AG09309 (cell line): Measurements from ENCODE around the gene HCN2.
"Not testable (repeated sequence)": the region's sequence is repeated elsewhere in the genome, so short reads cannot be mapped to it uniquely, and the experiment has no call there.

ENCODE experiments used
- DNase-seq: peaks from one replicate; pipeline ENCODE4 v3.0.0-alpha.2; 2010; ENCODE audit warnings: low read depth
- H3K4me3 ChIP-seq: 2 replicates; pipeline ENCODE4 v1.5.1; 2011; ENCODE audit warnings: mild to moderate bottlenecking, low read depth, low read length, moderate library complexity; ENCODE audit not compliant: control insufficient read depth
- CTCF ChIP-seq: IDR thresholded peaks from 2 replicates; pipeline ENCODE4 v1.5.1; 2011; ENCODE audit warnings: mild to moderate bottlenecking, low read depth, low read length, inconsistent platforms; ENCODE audit not compliant: insufficient read depth, control insufficient read depth; ENCODE audit errors: missing control alignments

HCN2 gene

GRCh38 chr19:597406-598315 is 8.0 kb downstream of the HCN2 start:
- no peak for TF ChIP-seq CTCF
- H3K4me3 ChIP-seq: no peak overlapping the region
- no peak for DNase-seq

DNA sequence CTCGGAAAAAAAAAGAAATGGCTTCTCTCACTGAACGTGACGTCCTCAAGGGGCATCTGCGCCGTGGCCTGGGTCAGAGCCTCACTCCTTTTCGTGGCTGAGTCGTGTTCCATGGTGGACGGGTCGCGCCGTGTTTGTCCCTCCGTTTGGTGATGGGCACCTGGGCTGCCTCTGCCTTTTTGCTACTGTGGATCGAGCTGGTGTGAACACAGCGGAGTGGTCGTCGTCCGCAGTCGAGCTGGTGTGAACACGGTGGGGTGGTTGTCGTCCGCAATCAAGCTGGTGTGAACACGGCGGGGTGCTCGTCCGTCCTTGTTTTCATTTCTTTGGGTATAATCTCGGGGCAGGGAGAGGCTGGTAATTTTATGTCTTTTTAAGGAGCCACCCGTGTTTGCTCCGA is 11.6 kb downstream of the HCN2 start:
- no peak for DNase-seq
- TF ChIP-seq CTCF: no peak
- H3K4me3 ChIP-seq: no peak overlapping the region

GRCh38 chr19:601790-602189 is 12.1 kb downstream of the HCN2 start:
- no peak for TF ChIP-seq CTCF
- H3K4me3 ChIP-seq: no peak overlapping the region
- DNase-seq: no peak

- DNase-seq: no peak
- no peak for TF ChIP-seq CTCF
- no peak overlapping the region for H3K4me3 ChIP-seq
These were observed 13.0 kb downstream of the HCN2 start for GRCh38 chr19:602391-603301.

GRCh38 chr19:603302-603639 is 13.6 kb downstream of the HCN2 start:
- not testable (repeated sequence) for H3K4me3 ChIP-seq, DNase-seq

GRCh38 chr19:603779-604178 is 14.1 kb downstream of the HCN2 start:
- H3K4me3 ChIP-seq: not testable (repeated sequence)

DNA sequence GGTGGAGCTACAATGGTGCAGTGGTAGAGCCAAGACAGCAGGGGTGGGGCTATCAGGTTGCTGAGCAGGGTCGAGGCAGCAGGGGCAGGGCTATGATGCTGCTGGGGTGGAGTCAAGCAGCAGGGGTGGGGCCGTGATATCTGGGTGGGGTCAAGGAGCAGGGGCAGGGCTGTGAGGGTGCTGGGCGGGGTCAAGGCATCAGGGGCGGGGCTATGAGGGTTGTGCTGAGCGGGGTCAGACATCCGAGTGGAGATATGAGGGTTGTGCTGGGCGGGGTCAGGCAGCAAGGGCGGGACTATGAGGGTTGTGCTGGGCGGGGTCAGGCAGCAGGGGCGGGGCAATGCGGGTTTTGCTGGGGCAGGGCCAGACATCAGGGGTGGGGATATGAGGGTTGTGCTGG is 14.7 kb downstream of the HCN2 start:
- TF ChIP-seq CTCF: no peak
- no peak overlapping the region for H3K4me3 ChIP-seq
- DNase-seq: no peak

More at GRCh38 chr19:603779-604178, 14.1 kb downstream of the HCN2 start:
- not testable (repeated sequence) for DNase-seq

DNA sequence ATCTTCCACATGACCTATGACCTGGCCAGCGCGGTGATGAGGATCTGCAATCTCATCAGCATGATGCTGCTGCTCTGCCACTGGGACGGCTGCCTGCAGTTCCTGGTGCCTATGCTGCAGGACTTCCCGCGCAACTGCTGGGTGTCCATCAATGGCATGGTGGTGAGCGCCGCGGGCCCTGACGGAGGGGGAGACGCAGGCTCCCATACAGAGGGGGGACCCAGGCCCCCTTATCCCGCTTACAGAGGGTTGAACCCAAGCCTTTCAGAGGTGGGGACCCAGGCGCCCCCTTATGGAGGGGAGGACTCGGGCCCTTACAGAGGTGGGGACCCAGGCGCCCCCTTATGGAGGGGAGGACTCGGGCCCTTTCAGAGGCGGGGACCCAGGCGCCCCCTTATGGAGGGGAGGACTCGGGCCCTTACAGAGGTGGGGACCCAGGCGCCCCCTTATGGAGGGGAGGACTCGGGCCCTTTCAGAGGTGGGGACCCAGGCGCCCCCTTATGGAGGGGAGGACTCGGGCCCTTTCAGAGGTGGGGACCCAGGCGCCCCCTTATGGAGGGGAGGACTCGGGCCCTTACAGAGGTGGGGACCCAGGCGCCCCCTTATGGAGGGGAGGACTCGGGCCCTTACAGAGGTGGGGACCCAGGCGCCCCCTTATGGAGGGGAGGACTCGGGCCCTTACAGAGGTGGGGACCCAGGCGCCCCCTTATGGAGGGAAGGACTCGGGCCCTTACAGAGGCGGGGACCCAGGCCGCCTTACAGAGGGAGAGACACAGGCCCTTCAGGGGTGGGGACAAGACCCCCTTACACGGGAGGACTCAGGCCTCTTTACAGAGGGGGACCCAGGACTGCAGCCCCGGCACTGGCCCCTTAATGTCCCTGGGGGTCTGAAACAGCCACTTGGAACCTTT is 15.6 kb downstream of the HCN2 start:
- not testable (repeated sequence) for DNase-seq, H3K4me3 ChIP-seq
